Measurements from ENCODE around the gene HES1. TPM values are rescaled to one million over a fixed set of nuclear protein-coding genes. Genes with fewer than 3 reads are reported as not detected.
A peak's percentile ranks its signal among the peaks of the same experiment; 100 is the strongest.

Gene HES1
- total and polyA plus RNA-seq, 4 donors = 5.3 to 12.5 (median 9.0) TPM

DNA sequence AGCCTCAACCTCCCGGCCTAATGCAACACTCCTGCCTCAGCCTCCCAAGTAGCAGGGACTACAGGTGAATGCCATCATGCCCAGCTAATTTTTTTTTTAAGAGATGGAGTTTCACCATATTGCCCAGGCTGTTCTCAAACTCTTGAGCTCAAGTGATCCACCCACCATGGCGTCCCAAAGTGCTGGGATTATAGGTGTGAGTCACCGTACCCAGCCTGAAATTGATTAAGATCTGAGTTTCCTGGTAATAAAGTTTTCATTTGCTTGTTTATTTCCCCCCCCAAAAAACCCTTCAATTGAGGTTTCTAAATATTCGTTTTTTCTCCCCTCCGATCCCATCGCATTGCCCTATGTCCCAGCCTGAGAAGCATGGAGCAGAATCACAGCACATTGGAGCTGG, 39.0 kb downstream of the HES1 start:
- no peaks in the 10 kb centered on the region for H3K36me3 ChIP-seq (ENCODE audit: control insufficient read depth in 4 of 4, insufficient read depth in 3 of 4, low read depth in 1 of 4, low read length in 3 of 4)
- DNase-seq (ENCODE audit: low spot score) = no peak
- H3K4me3 ChIP-seq (ENCODE audit: low read depth in 1 of 3, low read length in 3 of 3) = no peak overlapping the region
- H3K9me3 ChIP-seq (ENCODE audit: control insufficient read depth in 4 of 4, low read length in 3 of 4) = no peaks in the 10 kb centered on the region
- WGBS = 96% methylated on average over 6 of the region's 6 CpGs
- no peak overlapping the region for H3K9ac ChIP-seq (ENCODE audit: low read depth in 1 of 2, low read length in 2 of 2)
- H3K4me1 ChIP-seq (ENCODE audit: control insufficient read depth in 4 of 4, insufficient read depth in 4 of 4, low read length in 3 of 4) = no peaks in the 10 kb centered on the region
- no peak overlapping the region for H3K27ac ChIP-seq (ENCODE audit: low read depth in 1 of 2, low read length in 2 of 2)
- no peak for TF ChIP-seq HNF4G (IDR thresholded peaks at IDR 0.05)
- TF ChIP-seq GABPA (IDR thresholded peaks at IDR 0.05 in 1 of 2, conservative IDR thresholded peaks at IDR 0.05 in 1 of 2) = no peak
- no peak for TF ChIP-seq TAF1 (conservative IDR thresholded peaks at IDR 0.05)
- TF ChIP-seq NR2F2 (IDR thresholded peaks at IDR 0.05) = no peak
- TF ChIP-seq EGR1 (IDR thresholded peaks at IDR 0.05; ENCODE audit: low read depth in 2 of 2) = no peak
- TF ChIP-seq, protein P1, sequence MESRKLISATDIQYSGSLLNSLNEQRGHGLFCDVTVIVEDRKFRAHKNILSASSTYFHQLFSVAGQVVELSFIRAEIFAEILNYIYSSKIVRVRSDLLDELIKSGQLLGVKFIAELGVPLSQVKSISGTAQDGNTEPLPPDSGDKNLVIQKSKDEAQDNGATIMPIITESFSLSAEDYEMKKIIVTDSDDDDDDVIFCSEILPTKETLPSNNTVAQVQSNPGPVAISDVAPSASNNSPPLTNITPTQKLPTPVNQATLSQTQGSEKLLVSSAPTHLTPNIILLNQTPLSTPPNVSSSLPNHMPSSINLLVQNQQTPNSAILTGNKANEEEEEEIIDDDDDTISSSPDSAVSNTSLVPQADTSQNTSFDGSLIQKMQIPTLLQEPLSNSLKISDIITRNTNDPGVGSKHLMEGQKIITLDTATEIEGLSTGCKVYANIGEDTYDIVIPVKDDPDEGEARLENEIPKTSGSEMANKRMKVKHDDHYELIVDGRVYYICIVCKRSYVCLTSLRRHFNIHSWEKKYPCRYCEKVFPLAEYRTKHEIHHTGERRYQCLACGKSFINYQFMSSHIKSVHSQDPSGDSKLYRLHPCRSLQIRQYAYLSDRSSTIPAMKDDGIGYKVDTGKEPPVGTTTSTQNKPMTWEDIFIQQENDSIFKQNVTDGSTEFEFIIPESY (IDR thresholded peaks at IDR 0.05) = no peak
- TF ChIP-seq RAD21 (IDR thresholded peaks at IDR 0.05) = no peak
- no peaks in the 10 kb centered on the region for H3K27me3 ChIP-seq (ENCODE audit: control insufficient read depth in 4 of 4, insufficient read depth in 4 of 4, low read length in 3 of 4)

DNA sequence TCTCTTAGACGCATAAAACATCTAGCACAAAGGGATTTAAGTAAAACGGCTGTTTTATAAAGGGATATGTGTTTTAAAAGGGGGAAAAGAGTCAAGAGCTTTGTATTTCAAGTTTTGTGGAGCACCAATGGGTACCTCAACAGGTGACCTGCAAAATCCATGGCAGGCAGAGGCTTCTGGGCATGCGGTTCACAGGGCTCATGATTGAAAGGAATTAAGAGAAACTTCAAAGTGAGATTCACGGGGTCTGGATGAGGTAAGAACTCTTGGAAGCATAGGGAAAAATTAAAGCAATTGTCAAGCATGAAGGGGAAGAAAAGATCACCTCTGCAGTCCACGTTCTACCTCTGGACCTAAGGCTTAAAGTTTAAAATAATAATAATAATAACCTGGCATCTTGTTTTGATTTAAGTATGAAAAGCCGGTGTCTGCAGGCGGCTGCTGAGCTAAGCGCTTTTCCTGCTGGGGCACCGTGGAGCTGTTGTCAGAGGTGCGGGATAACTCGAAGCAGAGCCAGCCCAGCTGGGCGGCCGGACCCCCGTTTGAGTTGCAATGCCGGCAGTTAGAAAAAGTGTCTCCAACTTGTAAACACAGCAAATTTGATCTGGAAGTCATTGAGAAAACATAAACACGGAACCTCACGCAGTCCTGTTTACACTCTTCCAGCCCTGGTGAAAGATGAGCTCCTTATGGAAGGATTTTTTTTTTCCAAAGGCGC, 40.5 kb downstream of the HES1 start:
- Histone ChIP-seq H3K4me3 (ENCODE audit: low read depth in 1 of 3, low read length in 3 of 3) (no peak overlapping the region), H3K9ac (ENCODE audit: low read depth in 1 of 2, low read length in 2 of 2) (no peak overlapping the region), H3K27me3 (ENCODE audit: control insufficient read depth in 4 of 4, insufficient read depth in 4 of 4, low read length in 3 of 4) (no peaks in the 10 kb centered on the region), H3K4me1 (ENCODE audit: control insufficient read depth in 4 of 4, insufficient read depth in 4 of 4, low read length in 3 of 4) (no peaks in the 10 kb centered on the region), H3K9me3 (ENCODE audit: control insufficient read depth in 4 of 4, low read length in 3 of 4) (no peaks in the 10 kb centered on the region), H3K36me3 (ENCODE audit: control insufficient read depth in 4 of 4, insufficient read depth in 3 of 4, low read depth in 1 of 4, low read length in 3 of 4) (no peaks in the 10 kb centered on the region), H3K27ac (ENCODE audit: low read depth in 1 of 2, low read length in 2 of 2) (no peak overlapping the region)
- TF ChIP-seq YY1 (IDR thresholded peaks at IDR 0.05) (no peak), TAF1 (conservative IDR thresholded peaks at IDR 0.05) (no peak), RXRA (IDR thresholded peaks at IDR 0.05) (no peak), HNF4A (conservative IDR thresholded peaks at IDR 0.05) (no peak), RAD21 (IDR thresholded peaks at IDR 0.05) (no peak), FOXA1 (IDR thresholded peaks at IDR 0.05) (no peak)
- TF ChIP-seq, protein P2, sequence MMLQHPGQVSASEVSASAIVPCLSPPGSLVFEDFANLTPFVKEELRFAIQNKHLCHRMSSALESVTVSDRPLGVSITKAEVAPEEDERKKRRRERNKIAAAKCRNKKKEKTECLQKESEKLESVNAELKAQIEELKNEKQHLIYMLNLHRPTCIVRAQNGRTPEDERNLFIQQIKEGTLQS (IDR thresholded peaks at IDR 0.05) = no peak
- no peak for DNase-seq (ENCODE audit: low spot score)
- WGBS = 57% methylated on average over 18 of the region's 18 CpGs

DNA sequence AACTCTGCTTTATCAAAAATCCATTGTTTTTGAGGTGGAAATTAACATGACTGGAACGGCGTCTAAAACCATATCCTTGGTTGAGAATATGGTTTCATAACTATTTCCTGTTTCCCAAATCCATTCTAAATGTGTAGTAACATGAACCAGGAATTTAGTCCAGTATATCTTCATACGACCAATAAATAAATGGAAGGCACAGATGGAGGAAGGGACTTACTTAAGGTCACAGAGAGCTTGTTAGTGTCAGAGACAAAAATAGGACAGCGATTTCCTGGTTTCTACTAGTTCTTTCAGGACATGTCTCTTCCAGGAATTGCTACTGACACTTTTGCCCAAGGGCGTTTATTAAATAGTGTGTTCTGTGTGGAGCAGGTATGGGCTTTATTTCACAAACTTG, 41.2 kb downstream of the HES1 start:
- Histone ChIP-seq H3K9me3 (ENCODE audit: control insufficient read depth in 4 of 4, low read length in 3 of 4) (no peaks in the 10 kb centered on the region), H3K4me3 (ENCODE audit: low read depth in 1 of 3, low read length in 3 of 3) (no peak overlapping the region), H3K36me3 (ENCODE audit: control insufficient read depth in 4 of 4, insufficient read depth in 3 of 4, low read depth in 1 of 4, low read length in 3 of 4) (no peaks in the 10 kb centered on the region), H3K27ac (ENCODE audit: low read depth in 1 of 2, low read length in 2 of 2) (no peak overlapping the region), H3K27me3 (ENCODE audit: control insufficient read depth in 4 of 4, insufficient read depth in 4 of 4, low read length in 3 of 4) (no peaks in the 10 kb centered on the region), H3K4me1 (ENCODE audit: control insufficient read depth in 4 of 4, insufficient read depth in 4 of 4, low read length in 3 of 4) (no peaks in the 10 kb centered on the region), H3K9ac (ENCODE audit: low read depth in 1 of 2, low read length in 2 of 2) (no peak overlapping the region)
- DNase-seq (ENCODE audit: low spot score) = no peak
- 79% methylated on average over 5 of the region's 5 CpGs for WGBS
- TF ChIP-seq NR2F2 (IDR thresholded peaks at IDR 0.05) = peak; percentile 59
- peak in 1 of 2 donors; percentile 11 for TF ChIP-seq RAD21 (IDR thresholded peaks at IDR 0.05)
- TF ChIP-seq, protein P1 (IDR thresholded peaks at IDR 0.05) = no peak
